Calu3 (cell line): ENCODE measurements around the gene PDZD2. TPM values are rescaled to one million over a fixed set of nuclear protein-coding genes. Genes with fewer than 3 reads are reported as not detected.

Source experiments
- BruUV-seq: library from RNA; stranded (reverse); fragments of 400-500 nt; replicated peaks from 2 replicates; lab custom pipeline; 2021; lab: Mats Ljungman, UMichigan
- CTCF ChIA-PET: fragments of 300-600 bp; sonication (Branson Sonifier 250); formaldehyde crosslinking; loops from one replicate; lab custom pipeline; 2022; ENCODE audit warnings: antibody characterized with exemption; lab: Charles Lee
- DNase-seq: peaks from one replicate; pipeline ENCODE4 v3.0.0; 2022
- H3K27ac Mint-ChIP-seq: one replicate; pipeline ENCODE4 v1.8.0; 2022; ENCODE audit warnings: mixed read lengths; ENCODE audit not compliant: unreplicated experiment
- H3K27me3 Mint-ChIP-seq: one replicate; pipeline ENCODE4 v1.8.0; 2022; ENCODE audit warnings: mixed read lengths; ENCODE audit not compliant: unreplicated experiment
- H3K36me3 Mint-ChIP-seq: one replicate; pipeline ENCODE4 v1.8.0; 2022; ENCODE audit warnings: mild to moderate bottlenecking, moderate library complexity, mixed read lengths; ENCODE audit not compliant: insufficient read depth, unreplicated experiment
- H3K4me1 Mint-ChIP-seq: one replicate; pipeline ENCODE4 v1.8.0; 2022; ENCODE audit warnings: mild to moderate bottlenecking, low read depth, mixed read lengths; ENCODE audit not compliant: unreplicated experiment
- H3K4me3 Mint-ChIP-seq: one replicate; pipeline ENCODE4 v1.8.0; 2022; ENCODE audit warnings: mild to moderate bottlenecking, low read depth, moderate library complexity, mixed read lengths; ENCODE audit not compliant: unreplicated experiment
- H3K9me3 Mint-ChIP-seq: one replicate; pipeline ENCODE4 v1.8.0; 2022; ENCODE audit warnings: low read depth, mixed read lengths; ENCODE audit not compliant: unreplicated experiment
- intact Hi-C: fragments of 100-400 bp; cut with micrococcal nuclease; formaldehyde crosslinking; loops from one replicate; pipeline ENCODE4 v1.10.0; 2022; ENCODE audit not compliant: unreplicated experiment
- total RNA-seq: library from RNA; stranded (reverse); gene quantifications from 2 replicates; pipeline ENCODE4 v1.2.3, GENCODE V29; 2022
- TF ChIP-seq, protein P1 (sequence below): fragments of 200-600 bp; IDR thresholded peaks from one replicate; pipeline ENCODE4 v1.8.0; 2022; ENCODE audit warnings: antibody characterized with exemption; ENCODE audit not compliant: unreplicated experiment

The PDZD2 gene
- total RNA-seq, 1 experiment from 2014 or later = 0.97 TPM

GRCh38 chr5:31781772-31782171, 142.8 kb downstream of the PDZD2 start:
- intact Hi-C loops = no loop called here
- Mint-ChIP-seq H3K27me3 (peaks cover 56% of the 10 kb centered on the region), H3K9me3 (no peaks in the 10 kb centered on the region), H3K36me3 (no peaks in the 10 kb centered on the region), H3K4me3 (no peak overlapping the region), H3K4me1 (no peaks in the 10 kb centered on the region), H3K27ac (no peak overlapping the region)
- DNase-seq = no peak
- BruUV-seq = no TSS peak
- CTCF ChIA-PET = no interaction called here
- TF ChIP-seq, protein P1, sequence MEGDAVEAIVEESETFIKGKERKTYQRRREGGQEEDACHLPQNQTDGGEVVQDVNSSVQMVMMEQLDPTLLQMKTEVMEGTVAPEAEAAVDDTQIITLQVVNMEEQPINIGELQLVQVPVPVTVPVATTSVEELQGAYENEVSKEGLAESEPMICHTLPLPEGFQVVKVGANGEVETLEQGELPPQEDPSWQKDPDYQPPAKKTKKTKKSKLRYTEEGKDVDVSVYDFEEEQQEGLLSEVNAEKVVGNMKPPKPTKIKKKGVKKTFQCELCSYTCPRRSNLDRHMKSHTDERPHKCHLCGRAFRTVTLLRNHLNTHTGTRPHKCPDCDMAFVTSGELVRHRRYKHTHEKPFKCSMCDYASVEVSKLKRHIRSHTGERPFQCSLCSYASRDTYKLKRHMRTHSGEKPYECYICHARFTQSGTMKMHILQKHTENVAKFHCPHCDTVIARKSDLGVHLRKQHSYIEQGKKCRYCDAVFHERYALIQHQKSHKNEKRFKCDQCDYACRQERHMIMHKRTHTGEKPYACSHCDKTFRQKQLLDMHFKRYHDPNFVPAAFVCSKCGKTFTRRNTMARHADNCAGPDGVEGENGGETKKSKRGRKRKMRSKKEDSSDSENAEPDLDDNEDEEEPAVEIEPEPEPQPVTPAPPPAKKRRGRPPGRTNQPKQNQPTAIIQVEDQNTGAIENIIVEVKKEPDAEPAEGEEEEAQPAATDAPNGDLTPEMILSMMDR = no peak

GRCh38 chr5:31783086-31783645, 144.2 kb downstream of the PDZD2 start:
- Mint-ChIP-seq H3K27ac (no peak overlapping the region), H3K27me3 (peaks cover 56% of the 10 kb centered on the region), H3K4me3 (no peak overlapping the region), H3K36me3 (no peaks in the 10 kb centered on the region), H3K4me1 (no peaks in the 10 kb centered on the region), H3K9me3 (no peaks in the 10 kb centered on the region)
- BruUV-seq = no TSS peak
- TF ChIP-seq, protein P1 = no peak
- intact Hi-C loops = no loop called here
- CTCF ChIA-PET = interaction anchor here (0.6 kb wide), 1 partner anchor 42 kb away, joined by 3 read pairs; no protein-coding TSS in a partner anchor
- no peak for DNase-seq

DNA sequence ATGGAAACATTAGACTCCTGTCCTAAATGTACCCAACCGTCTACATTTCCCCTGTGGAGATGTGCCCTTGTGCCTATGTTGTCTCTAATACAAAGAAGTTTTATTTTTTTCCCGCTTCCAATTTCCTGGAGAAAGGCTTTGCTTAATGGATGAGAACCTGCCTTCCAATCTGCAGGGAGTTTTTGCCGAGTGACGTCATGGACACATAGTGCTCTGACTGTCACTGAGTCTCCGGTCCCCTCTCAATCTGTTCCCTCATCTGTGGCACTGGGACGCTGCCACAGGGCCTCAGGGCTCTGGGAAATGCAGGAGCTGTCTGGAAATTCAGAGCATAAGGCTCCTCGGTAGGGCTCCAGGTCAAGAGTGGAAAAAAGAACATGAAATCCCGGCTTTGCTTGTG, 144.8 kb downstream of the PDZD2 start:
- no peaks in the 10 kb centered on the region for H3K9me3 Mint-ChIP-seq
- H3K4me1 Mint-ChIP-seq = no peaks in the 10 kb centered on the region
- H3K27me3 Mint-ChIP-seq = peaks cover 56% of the 10 kb centered on the region
- DNase-seq = no peak
- H3K36me3 Mint-ChIP-seq = no peaks in the 10 kb centered on the region
- intact Hi-C loops = no loop called here
- CTCF ChIA-PET = no interaction called here
- H3K4me3 Mint-ChIP-seq = no peak overlapping the region
- no peak overlapping the region for H3K27ac Mint-ChIP-seq
- TF ChIP-seq, protein P1 = no peak
- BruUV-seq = no TSS peak

DNA sequence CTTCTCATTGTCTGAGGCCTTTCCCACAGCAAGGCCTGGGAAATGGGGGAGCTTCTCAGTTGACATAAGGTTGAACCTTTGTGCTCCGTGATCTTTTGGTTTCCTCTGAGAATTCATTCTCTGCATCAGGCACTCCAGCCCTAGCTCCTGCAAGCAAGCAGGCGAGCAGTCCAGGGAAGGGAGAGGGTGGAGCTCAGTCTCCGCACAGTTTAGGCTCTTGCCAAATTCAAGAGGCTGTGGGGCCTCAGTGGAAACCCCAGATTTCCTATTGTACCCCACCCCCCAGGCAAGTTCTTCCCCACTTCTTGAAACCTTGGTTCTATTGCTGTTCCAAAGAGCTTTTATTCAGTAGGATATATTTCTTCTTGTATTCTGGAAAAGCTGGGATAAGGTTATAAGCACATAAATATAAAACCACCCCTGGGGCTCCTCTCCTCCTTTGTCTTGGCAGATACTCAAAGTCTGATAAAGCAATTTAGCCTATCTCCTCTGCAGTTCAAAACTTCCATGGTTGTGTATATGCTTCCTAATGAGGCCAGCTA, 147.2 kb downstream of the PDZD2 start:
- no TSS peak for BruUV-seq
- Mint-ChIP-seq H3K27ac (no peak overlapping the region), H3K4me1 (no peaks in the 10 kb centered on the region), H3K27me3 (peaks cover 40% of the 10 kb centered on the region), H3K36me3 (no peaks in the 10 kb centered on the region), H3K9me3 (no peaks in the 10 kb centered on the region), H3K4me3 (no peak overlapping the region)
- DNase-seq = no peak
- TF ChIP-seq, protein P1 = no peak
- CTCF ChIA-PET = interaction anchor here (0.6 kb wide), 1 partner anchor 940 kb away, joined by 4 read pairs; no protein-coding TSS in a partner anchor
- intact Hi-C loops = no loop called here
